C4-2B (cell line): ENCODE results near the gene CCDC81.

Source experiments
- CTCF ChIP-seq: fragments of 450-650 bp; conservative IDR thresholded peaks from 2 replicates; pipeline ENCODE4 v1.5.1; 2017; ENCODE audit warnings: mild to moderate bottlenecking
- ZFX ChIP-seq: fragments of 450-650 bp; IDR thresholded peaks from 2 replicates; pipeline ENCODE4 v1.6.1; 2017

- TF ChIP-seq CTCF (no peak), ZFX (no peak)
These were observed 21.7 kb downstream of the CCDC81 start for GRCh38 chr11:86396396-86396795.
